Activated CD4-positive, alpha-beta T cell treated with anti-CD3 and anti-CD28 coated beads for 48 hours (primary cell): Measurements from ENCODE around the gene OSBPL8.

Source experiments
- DNase-seq: peaks from one replicate; pipeline ENCODE4 v3.0.0-alpha.2; 2020

OSBPL8 gene

GRCh38 chr12:76555231-76555767, 4.3 kb downstream of the OSBPL8 start:
- DNase-seq = no peak

GRCh38 chr12:76554405-76555230, 5.0 kb downstream of the OSBPL8 start:
- no peak for DNase-seq

- no peak for DNase-seq
Measured at GRCh38 chr12:76552343-76552938, 7.1 kb downstream of the OSBPL8 start.

GRCh38 chr12:76551482-76551888, 8.1 kb downstream of the OSBPL8 start:
- DNase-seq = no peak

- no peak for DNase-seq
Measured at GRCh38 chr12:76549131-76549530, 10.4 kb downstream of the OSBPL8 start.

GRCh38 chr12:76548222-76548837, 11.2 kb downstream of the OSBPL8 start:
- no peak for DNase-seq

- DNase-seq = no peak
Measured at GRCh38 chr12:76547526-76547925, 12.0 kb downstream of the OSBPL8 start.

GRCh38 chr12:76546889-76547288, 12.7 kb downstream of the OSBPL8 start:
- DNase-seq = no peak

GRCh38 chr12:76545486-76545885, 14.1 kb downstream of the OSBPL8 start:
- DNase-seq = no peak

GRCh38 chr12:76544601-76545261, 14.8 kb downstream of the OSBPL8 start:
- no peak for DNase-seq

- no peak for DNase-seq
Measured at GRCh38 chr12:76543813-76544347, 15.7 kb downstream of the OSBPL8 start.

GRCh38 chr12:76542908-76543307, 16.7 kb downstream of the OSBPL8 start:
- no peak for DNase-seq

- no peak for DNase-seq
Measured at GRCh38 chr12:76539727-76540126, 19.8 kb downstream of the OSBPL8 start.

- no peak for DNase-seq
Measured at GRCh38 chr12:76537923-76538322, 21.6 kb downstream of the OSBPL8 start.

GRCh38 chr12:76536546-76536945, 23.0 kb downstream of the OSBPL8 start:
- DNase-seq = no peak

GRCh38 chr12:76535170-76535569, 24.4 kb downstream of the OSBPL8 start:
- no peak for DNase-seq

GRCh38 chr12:76533331-76533730, 26.2 kb downstream of the OSBPL8 start:
- DNase-seq = no peak

- DNase-seq = no peak
Measured at GRCh38 chr12:76532520-76532919, 27.1 kb downstream of the OSBPL8 start.

GRCh38 chr12:76531056-76531455, 28.5 kb downstream of the OSBPL8 start:
- DNase-seq = no peak

- no peak for DNase-seq
Measured at GRCh38 chr12:76530516-76530915, 29.1 kb downstream of the OSBPL8 start.

- DNase-seq = no peak
Measured at GRCh38 chr12:76529226-76529918, 30.2 kb downstream of the OSBPL8 start.

GRCh38 chr12:76523408-76523807, 36.2 kb downstream of the OSBPL8 start:
- no peak for DNase-seq
